B cell (primary cell): ENCODE data around the gene NHS. TPM values are rescaled to one million over a fixed set of nuclear protein-coding genes. Genes with fewer than 3 reads are reported as not detected.

Experiments used
- ATAC-seq: fragments of 200-7000 bp; cut with Tn5 transposase; one replicate; pipeline ENCODE4 v1.10.0; 2021; ENCODE audit warnings: low read depth, mild to moderate bottlenecking, moderate number of reproducible peaks, moderate library complexity
- CTCF ChIA-PET: fragments of 350-600 bp; sonication (Branson Sonifier 250); formaldehyde crosslinking; loops from one replicate; lab custom pipeline; 2021; ENCODE audit warnings: antibody characterized with exemption, inconsistent platforms; lab: Charles Lee
- POLR2A ChIA-PET: fragments of 350-600 bp; sonication (Branson Sonifier 250); formaldehyde crosslinking; loops from one replicate; lab custom pipeline; 2021; ENCODE audit warnings: antibody characterized with exemption; lab: Charles Lee
- DNase-seq: peaks from one replicate; pipeline ENCODE4 v3.0.0; 2013
- H2AFZ ChIP-seq: 2 replicates; pipeline ENCODE4 v1.6.1; 2012; ENCODE audit warnings: mild to moderate bottlenecking, low read depth, low read length; ENCODE audit not compliant: insufficient read depth, poor library complexity, severe bottlenecking
- H3K27ac ChIP-seq, 2 donors: 1 replicate in 1 of 2; 2 replicates in 1 of 2; pipeline ENCODE4 v1.5.1; 2012 to 2013; ENCODE audit warnings: low read length in 2 of 2, mild to moderate bottlenecking in 2 of 2, moderate library complexity in 1 of 2
- H3K27me3 ChIP-seq, 4 experiments: fragments of 200-600 bp in 1 of 4; sonication (generic) in 1 of 4; replicated peaks in 1 of 4; 1 replicate in 2 of 4; 2 replicates in 2 of 4; pipeline versions ENCODE4 v1.6.1 to v1.7.0; 2013 to 2016; ENCODE audit warnings: low read length in 3 of 4, mild to moderate bottlenecking in 2 of 4, mixed read lengths in 1 of 4, moderate library complexity in 1 of 4; ENCODE audit not compliant: insufficient read depth in 4 of 4, control insufficient read depth in 3 of 4; ENCODE audit errors: control extremely low read depth in 1 of 4
- H3K36me3 ChIP-seq, 2 experiments: replicated peaks in 1 of 2; 1 replicate in 1 of 2; 2 replicates in 1 of 2; pipeline versions ENCODE4 v1.6.1 to v1.7.1; 2013; ENCODE audit warnings: low read length in 1 of 2; ENCODE audit not compliant: insufficient read depth in 2 of 2, control insufficient read depth in 1 of 2; ENCODE audit errors: control extremely low read depth in 1 of 2, extremely low read depth in 1 of 2
- H3K4me1 ChIP-seq, 2 donors: fragments of 200-600 bp in 1 of 2; sonication (generic) in 1 of 2; 1 replicate in 1 of 2; 2 replicates in 1 of 2; pipeline versions ENCODE4 v1.5.1 to v1.6.1; 2013 to 2017; ENCODE audit warnings: low read length in 2 of 2; ENCODE audit not compliant: control insufficient read depth in 2 of 2, insufficient read depth in 2 of 2
- H3K4me2 ChIP-seq: replicated peaks from 2 replicates; pipeline ENCODE3; 2012; ENCODE audit warnings: mild to moderate bottlenecking, low read depth, low read length; ENCODE audit not compliant: poor library complexity, severe bottlenecking
- H3K4me3 ChIP-seq, 5 experiments: fragments of 200-600 bp in 1 of 5; sonication (generic) in 1 of 5; 1 replicate in 3 of 5; 2 replicates in 2 of 5; pipeline versions ENCODE4 v1.5.1 to v1.7.0; 2011 to 2016; ENCODE audit warnings: low read length in 4 of 5, mild to moderate bottlenecking in 4 of 5, low read depth in 2 of 5, control low read depth in 1 of 5, moderate library complexity in 1 of 5; ENCODE audit not compliant: insufficient read depth in 1 of 5; ENCODE audit errors: control extremely low read depth in 1 of 5, extremely low read depth in 1 of 5
- H3K79me2 ChIP-seq: fragments of 200-600 bp; sonication (generic); one replicate; pipeline ENCODE4 v1.6.0; 2016; ENCODE audit warnings: low read length; ENCODE audit not compliant: control insufficient read depth, insufficient read depth
- H3K9ac ChIP-seq: fragments of 200-600 bp; sonication (generic); 2 replicates; pipeline ENCODE4 v1.6.1; 2017; ENCODE audit warnings: mild to moderate bottlenecking, low read length, moderate library complexity
- H3K9me3 ChIP-seq, 3 donors: one replicate each; pipeline versions ENCODE4 v1.6.1 to v1.7.1; 2013; ENCODE audit warnings: low read length in 2 of 3; ENCODE audit not compliant: control insufficient read depth in 2 of 3, insufficient read depth in 1 of 3; ENCODE audit errors: control extremely low read depth in 1 of 3
- H4K20me1 ChIP-seq: 2 replicates; pipeline ENCODE4 v1.6.0; 2012; ENCODE audit warnings: mild to moderate bottlenecking, low read length; ENCODE audit not compliant: insufficient read depth, control insufficient read depth, poor library complexity, severe bottlenecking
- H3K27ac Mint-ChIP-seq: one replicate; pipeline ENCODE4 v1.8.0; 2021; ENCODE audit warnings: mixed read lengths
- H3K27me3 Mint-ChIP-seq: one replicate; pipeline ENCODE4 v1.8.0; 2021; ENCODE audit warnings: mixed read lengths
- H3K4me1 Mint-ChIP-seq: one replicate; pipeline ENCODE4 v1.8.0; 2021; ENCODE audit warnings: mixed read lengths
- H3K4me3 Mint-ChIP-seq: one replicate; pipeline ENCODE4 v1.8.0; 2021; ENCODE audit warnings: mixed read lengths
- H3K9me3 Mint-ChIP-seq: one replicate; pipeline ENCODE4 v1.8.0; 2022; ENCODE audit warnings: mixed read lengths; ENCODE audit not compliant: insufficient read depth
- EZH2 ChIP-seq: IDR thresholded peaks from 2 replicates; pipeline ENCODE4 v1.6.1; 2012; ENCODE audit warnings: borderline replicate concordance, low read depth, mild to moderate bottlenecking, moderate library complexity, low read length; ENCODE audit not compliant: insufficient read depth, poor library complexity, severe bottlenecking
- WGBS: methylation state at CpG from one replicate; pipeline ENCODE4 v1.1.5; 2013; ENCODE audit warnings: missing lambda C conversion rate; ENCODE audit not compliant: insufficient coverage; 5-methylcytosine and 5-hydroxymethylcytosine counted together
- intact Hi-C: fragments of 100-400 bp; cut with micrococcal nuclease; formaldehyde crosslinking; loops from one replicate; pipeline ENCODE4 v1.10.0; 2022
- polyA plus RNA-seq: library from polyadenylated mRNA; depleted of rRNA; stranded (reverse); fragments of >200 nt; gene quantifications from 2 replicates; pipeline ENCODE4 v1.2.3, GENCODE V29; 2012
- total RNA-seq, 2 donors: library from RNA; stranded (reverse); fragments of 120-200 nt in 1 of 2; gene quantifications; 1 replicate in 1 of 2; 2 replicates in 1 of 2; pipeline versions ENCODE4 v1.2.3 to v1.2.4, GENCODE V29; 2013 to 2022
- TF ChIP-seq, protein P1 (sequence below): fragments of 200-600 bp; IDR thresholded peaks from one replicate; pipeline ENCODE4 v1.8.0; 2022; ENCODE audit warnings: antibody characterized with exemption, mild to moderate bottlenecking

NHS gene
- total and polyA plus RNA-seq, 2 donors (not counting 1 experiment from before 2014, with no cell fraction given): not detected

GRCh38 chrX:17773221-17773876 lies 398.3 kb downstream of the NHS start:
- H3K9me3 Mint-ChIP-seq: no peaks in the 10 kb centered on the region
- DNase-seq: no peak
- no peaks in the 10 kb centered on the region for H3K4me1 Mint-ChIP-seq
- Histone ChIP-seq H3K27ac (no peak overlapping the region), H3K4me3 (no peak overlapping the region), H3K36me3 (no peaks in the 10 kb centered on the region), H3K9ac (no peak overlapping the region), H3K9me3 (no peaks in the 10 kb centered on the region), H3K4me1 (no peaks in the 10 kb centered on the region), H3K4me2 (no peak overlapping the region), H3K79me2 (no peaks in the 10 kb centered on the region), H3K27me3 (no peaks in the 10 kb centered on the region), H4K20me1 (no peaks in the 10 kb centered on the region), H2AFZ (no peak overlapping the region)
- intact Hi-C loops: no loop called here
- 74% methylated on average over 8 of the region's 8 CpGs for WGBS
- ChIA-PET POLR2A (no interaction called here), CTCF (no interaction called here)
- TF ChIP-seq, protein P1, sequence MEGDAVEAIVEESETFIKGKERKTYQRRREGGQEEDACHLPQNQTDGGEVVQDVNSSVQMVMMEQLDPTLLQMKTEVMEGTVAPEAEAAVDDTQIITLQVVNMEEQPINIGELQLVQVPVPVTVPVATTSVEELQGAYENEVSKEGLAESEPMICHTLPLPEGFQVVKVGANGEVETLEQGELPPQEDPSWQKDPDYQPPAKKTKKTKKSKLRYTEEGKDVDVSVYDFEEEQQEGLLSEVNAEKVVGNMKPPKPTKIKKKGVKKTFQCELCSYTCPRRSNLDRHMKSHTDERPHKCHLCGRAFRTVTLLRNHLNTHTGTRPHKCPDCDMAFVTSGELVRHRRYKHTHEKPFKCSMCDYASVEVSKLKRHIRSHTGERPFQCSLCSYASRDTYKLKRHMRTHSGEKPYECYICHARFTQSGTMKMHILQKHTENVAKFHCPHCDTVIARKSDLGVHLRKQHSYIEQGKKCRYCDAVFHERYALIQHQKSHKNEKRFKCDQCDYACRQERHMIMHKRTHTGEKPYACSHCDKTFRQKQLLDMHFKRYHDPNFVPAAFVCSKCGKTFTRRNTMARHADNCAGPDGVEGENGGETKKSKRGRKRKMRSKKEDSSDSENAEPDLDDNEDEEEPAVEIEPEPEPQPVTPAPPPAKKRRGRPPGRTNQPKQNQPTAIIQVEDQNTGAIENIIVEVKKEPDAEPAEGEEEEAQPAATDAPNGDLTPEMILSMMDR: no peak
- TF ChIP-seq EZH2: no peak
- no peak overlapping the region for H3K4me3 Mint-ChIP-seq
- H3K27me3 Mint-ChIP-seq: peaks cover 4% of the 10 kb centered on the region
- H3K27ac Mint-ChIP-seq: no peak overlapping the region
- ATAC-seq: no peak

DNA sequence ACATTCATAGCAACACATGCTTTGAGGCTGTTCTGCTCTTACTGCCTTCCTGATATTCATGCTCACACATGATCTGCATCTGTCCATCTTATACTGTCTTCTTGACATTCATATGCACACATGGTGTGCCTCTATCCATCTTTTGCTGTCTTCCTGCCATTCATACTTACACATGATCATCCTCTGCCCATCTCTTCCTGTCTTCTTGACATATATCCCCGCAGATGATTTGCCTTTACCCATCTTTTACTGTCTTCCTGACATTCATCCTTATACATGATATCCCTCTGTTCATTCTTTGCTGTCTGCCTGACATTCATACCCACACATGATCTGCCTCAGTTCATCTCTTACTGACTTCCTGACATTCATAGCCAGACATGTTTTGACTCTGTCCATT lies 399.1 kb downstream of the NHS start:
- H4K20me1 ChIP-seq: no peaks in the 10 kb centered on the region
- H3K9me3 Mint-ChIP-seq: no peaks in the 10 kb centered on the region
- H3K4me3 Mint-ChIP-seq: no peak overlapping the region
- no peak overlapping the region for H3K4me3 ChIP-seq
- no peaks in the 10 kb centered on the region for H3K79me2 ChIP-seq
- ChIA-PET POLR2A (no interaction called here), CTCF (no interaction called here)
- no peak overlapping the region for H2AFZ ChIP-seq
- intact Hi-C loops: no loop called here
- H3K27ac Mint-ChIP-seq: no peak overlapping the region
- no peak for TF ChIP-seq EZH2
- TF ChIP-seq, protein P1: no peak
- no peak overlapping the region for H3K4me2 ChIP-seq
- H3K27me3 Mint-ChIP-seq: peaks cover 4% of the 10 kb centered on the region
- H3K27ac ChIP-seq: no peak overlapping the region
- WGBS: no CpG with 5 or more reads among the region's 1 CpG
- DNase-seq (no peak), ATAC-seq (no peak)
- H3K9me3 ChIP-seq: no peaks in the 10 kb centered on the region
- no peak overlapping the region for H3K9ac ChIP-seq
- H3K4me1 ChIP-seq: no peaks in the 10 kb centered on the region
- no peaks in the 10 kb centered on the region for H3K27me3 ChIP-seq
- H3K36me3 ChIP-seq: no peaks in the 10 kb centered on the region
- no peaks in the 10 kb centered on the region for H3K4me1 Mint-ChIP-seq
